Transverse colon (tissue), 4 donors: Measurements from ENCODE around the gene EML6.

Experiments used
- POLR2A ChIP-seq: fragments of 450-650 bp; IDR thresholded peaks from one replicate; pipeline ENCODE4 v1.6.1; 2016; ENCODE audit warnings: antibody characterized with exemption, mild to moderate bottlenecking, moderate library complexity
- POLR2AphosphoS5 ChIP-seq, 3 donors: sonication (generic); formaldehyde crosslinking; IDR thresholded peaks; one replicate each; pipeline ENCODE4 v1.6.1; 2016; ENCODE audit warnings: antibody characterized with exemption in 3 of 3
- TF ChIP-seq, protein P1 (sequence below), 5 experiments: fragments of 200-600 bp in 3 of 5; fragments of 450-650 bp in 2 of 5; sonication (generic) in 3 of 5; IDR thresholded peaks; 1 replicate in 2 of 5; 2 replicates in 3 of 5; pipeline ENCODE4 v1.5.1; 2016 to 2017; ENCODE audit warnings: antibody characterized with exemption in 5 of 5, inconsistent platforms in 3 of 5, mild to moderate bottlenecking in 2 of 5, moderate library complexity in 1 of 5

DNA sequence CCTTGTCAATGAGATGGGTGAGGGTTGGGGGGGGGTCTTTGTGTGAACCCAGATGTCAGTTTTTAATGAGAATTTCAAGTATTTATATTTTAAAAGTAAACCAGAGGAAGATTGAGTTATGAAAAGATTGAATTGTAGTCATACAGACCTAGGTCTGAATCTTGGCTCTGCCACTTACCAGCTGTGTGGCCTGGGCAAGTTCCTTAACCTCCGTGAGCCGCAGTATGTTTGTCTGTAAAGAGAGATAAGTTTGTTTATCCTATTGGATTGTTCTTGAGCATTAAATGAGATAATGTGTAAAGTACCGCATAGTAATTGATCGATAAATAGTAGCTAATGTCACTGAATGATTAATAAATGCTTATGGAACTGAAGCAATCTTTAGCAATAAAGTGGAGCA, 63.8 kb downstream of the EML6 start:
- no peak for TF ChIP-seq POLR2AphosphoS5 (IDR thresholded peaks at IDR 0.05)
- TF ChIP-seq, protein P1, sequence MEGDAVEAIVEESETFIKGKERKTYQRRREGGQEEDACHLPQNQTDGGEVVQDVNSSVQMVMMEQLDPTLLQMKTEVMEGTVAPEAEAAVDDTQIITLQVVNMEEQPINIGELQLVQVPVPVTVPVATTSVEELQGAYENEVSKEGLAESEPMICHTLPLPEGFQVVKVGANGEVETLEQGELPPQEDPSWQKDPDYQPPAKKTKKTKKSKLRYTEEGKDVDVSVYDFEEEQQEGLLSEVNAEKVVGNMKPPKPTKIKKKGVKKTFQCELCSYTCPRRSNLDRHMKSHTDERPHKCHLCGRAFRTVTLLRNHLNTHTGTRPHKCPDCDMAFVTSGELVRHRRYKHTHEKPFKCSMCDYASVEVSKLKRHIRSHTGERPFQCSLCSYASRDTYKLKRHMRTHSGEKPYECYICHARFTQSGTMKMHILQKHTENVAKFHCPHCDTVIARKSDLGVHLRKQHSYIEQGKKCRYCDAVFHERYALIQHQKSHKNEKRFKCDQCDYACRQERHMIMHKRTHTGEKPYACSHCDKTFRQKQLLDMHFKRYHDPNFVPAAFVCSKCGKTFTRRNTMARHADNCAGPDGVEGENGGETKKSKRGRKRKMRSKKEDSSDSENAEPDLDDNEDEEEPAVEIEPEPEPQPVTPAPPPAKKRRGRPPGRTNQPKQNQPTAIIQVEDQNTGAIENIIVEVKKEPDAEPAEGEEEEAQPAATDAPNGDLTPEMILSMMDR (IDR thresholded peaks at IDR 0.05) = no peak
- TF ChIP-seq POLR2A = no peak
